ENCODE data around the gene LAMC3.

Gene LAMC3

DNA sequence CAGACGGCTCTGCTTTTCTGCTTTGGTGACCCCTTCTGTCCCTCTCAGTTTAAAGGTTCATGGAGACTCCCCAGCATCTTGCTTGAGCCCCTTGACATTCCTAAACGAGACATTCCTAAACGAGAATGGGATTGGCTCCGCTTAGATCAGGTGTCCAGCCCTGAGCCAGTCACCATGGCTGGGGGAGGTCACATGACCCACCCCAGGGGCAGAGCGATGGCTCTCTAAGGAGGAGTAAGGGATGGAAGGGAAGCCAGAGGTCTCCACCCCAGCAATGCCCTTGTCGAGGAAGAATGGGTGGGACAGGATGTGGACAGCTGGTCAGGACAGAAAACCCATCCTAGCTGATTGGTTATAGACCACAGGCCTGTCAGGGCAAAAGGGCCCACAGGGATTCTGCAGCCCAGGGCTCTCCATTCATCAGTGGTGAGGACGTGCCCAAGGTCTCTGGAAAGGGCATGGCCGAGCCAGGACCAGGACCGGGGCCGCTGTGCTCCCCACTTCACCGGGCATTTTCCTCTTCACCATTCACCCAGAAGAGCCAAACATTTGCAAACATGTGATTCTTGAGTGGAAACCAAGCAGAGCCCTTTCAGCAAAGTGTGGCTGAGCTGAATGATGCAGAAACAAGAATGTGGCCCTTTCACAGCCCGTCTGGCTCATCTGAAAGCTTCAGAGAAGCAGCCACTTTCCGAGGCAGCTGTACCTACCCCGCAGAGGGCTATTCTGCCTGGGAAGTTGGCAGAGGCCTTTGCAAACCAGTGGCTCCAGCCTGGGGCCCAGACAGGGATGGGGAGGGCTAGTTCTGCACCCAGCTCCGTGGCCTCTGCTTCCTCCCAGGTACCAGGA is 67.6 kb downstream of the LAMC3 start:
- no peak for DNase-seq (ENCODE audit: low read depth)
- TF ChIP-seq, protein P1, sequence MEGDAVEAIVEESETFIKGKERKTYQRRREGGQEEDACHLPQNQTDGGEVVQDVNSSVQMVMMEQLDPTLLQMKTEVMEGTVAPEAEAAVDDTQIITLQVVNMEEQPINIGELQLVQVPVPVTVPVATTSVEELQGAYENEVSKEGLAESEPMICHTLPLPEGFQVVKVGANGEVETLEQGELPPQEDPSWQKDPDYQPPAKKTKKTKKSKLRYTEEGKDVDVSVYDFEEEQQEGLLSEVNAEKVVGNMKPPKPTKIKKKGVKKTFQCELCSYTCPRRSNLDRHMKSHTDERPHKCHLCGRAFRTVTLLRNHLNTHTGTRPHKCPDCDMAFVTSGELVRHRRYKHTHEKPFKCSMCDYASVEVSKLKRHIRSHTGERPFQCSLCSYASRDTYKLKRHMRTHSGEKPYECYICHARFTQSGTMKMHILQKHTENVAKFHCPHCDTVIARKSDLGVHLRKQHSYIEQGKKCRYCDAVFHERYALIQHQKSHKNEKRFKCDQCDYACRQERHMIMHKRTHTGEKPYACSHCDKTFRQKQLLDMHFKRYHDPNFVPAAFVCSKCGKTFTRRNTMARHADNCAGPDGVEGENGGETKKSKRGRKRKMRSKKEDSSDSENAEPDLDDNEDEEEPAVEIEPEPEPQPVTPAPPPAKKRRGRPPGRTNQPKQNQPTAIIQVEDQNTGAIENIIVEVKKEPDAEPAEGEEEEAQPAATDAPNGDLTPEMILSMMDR (IDR thresholded peaks at IDR 0.05; ENCODE audit: low read depth, low read length, missing control alignments), result no peak

DNA sequence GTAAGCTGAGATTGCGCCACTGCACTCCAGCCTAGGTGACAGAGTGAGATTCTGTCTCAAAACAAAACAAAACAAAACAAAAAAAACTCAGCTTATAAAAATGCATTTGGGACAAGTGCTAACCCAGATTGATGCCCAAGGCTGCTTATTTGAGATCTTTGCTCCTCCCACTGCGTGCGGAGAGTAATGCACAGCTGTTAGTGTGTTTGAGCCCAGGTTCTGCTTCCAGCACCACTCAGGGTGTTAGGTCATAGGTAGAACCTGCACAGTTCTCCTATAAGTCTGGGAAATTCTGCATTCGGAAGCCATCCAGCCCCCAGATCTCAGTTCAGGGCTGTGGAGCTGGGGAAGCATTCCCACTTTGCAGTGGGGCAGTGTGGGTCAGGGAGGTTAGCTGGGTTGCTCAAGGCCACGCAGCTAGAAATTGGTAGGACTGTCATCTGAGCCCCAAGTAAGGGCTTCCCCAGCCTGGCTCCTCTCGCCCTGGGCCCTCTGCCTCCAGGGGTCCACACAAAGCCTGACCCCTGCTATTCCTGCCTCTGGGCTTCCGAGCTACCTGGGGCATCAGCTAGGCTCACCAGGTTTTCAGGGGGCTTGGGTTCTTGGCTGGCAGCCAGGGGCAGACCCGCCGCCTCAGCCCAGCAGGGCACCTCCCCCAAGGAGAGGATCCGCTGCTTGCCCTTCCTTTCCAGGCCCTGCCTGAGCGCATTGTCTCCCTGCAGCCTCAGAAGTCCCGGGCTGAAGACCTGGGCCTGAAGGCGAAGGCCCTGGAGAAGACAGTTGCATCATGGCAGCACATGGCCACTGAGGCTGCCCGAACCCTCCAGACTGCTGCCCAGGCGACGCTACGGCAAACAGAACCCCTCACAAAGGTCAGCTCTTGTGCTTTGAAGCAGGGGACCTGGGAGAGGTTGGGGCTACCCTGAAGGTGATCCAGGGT is 69.7 kb downstream of the LAMC3 start:
- no peak overlapping the region for H3K4me3 ChIP-seq (ENCODE audit: low read depth, low read length)
- TF ChIP-seq, protein P1 (IDR thresholded peaks at IDR 0.05; ENCODE audit: low read depth, low read length, missing control alignments), result no peak
- no peak for DNase-seq (ENCODE audit: low read depth)

More for the DNA sequence above, 67.6 kb downstream of the LAMC3 start:
- no peak overlapping the region for H3K4me3 ChIP-seq (ENCODE audit: low read depth, low read length)

DNA sequence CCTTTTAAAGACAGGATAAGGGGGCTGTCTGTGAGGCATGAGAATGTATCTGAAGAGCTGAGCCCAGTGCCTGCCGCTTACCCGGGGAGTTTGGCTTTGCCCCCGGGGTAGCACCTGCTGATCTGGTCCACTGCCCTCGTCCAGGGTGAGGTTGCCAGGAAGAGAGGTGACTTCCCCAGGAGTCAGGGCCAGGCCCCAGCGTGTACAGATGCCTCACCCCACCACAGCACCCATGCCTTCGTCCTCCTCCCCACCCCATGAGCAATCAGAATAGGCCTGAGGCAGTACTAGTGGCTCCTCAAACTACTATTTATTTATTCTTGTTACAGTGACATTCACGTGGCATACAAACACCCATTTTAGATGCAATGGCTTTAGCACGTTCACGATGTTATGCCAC is 71.6 kb downstream of the LAMC3 start:
- no peak overlapping the region for H3K4me3 ChIP-seq (ENCODE audit: low read depth, low read length)
- TF ChIP-seq, protein P1 (IDR thresholded peaks at IDR 0.05; ENCODE audit: low read depth, low read length, missing control alignments), result no peak
- DNase-seq (ENCODE audit: low read depth), result no peak

DNA sequence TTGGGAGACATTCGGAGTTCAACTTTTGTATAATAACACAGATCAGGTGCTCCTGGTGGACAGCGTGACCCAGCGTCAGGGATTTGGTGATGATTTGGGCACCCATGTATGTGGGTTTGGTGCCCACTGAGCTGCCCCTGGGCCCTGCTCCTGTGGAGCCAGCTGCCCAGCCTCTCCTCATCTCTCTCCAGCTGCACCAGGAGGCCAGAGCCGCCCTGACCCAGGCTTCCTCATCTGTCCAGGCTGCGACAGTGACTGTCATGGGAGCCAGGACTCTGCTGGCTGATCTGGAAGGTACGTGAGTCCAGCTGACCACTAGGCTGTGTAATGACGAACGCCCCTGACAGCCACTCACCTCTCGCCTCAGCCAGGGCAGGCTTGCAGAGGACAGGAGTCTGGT is 72.9 kb downstream of the LAMC3 start:
- no peak for DNase-seq (ENCODE audit: low read depth)
- TF ChIP-seq, protein P1 (IDR thresholded peaks at IDR 0.05; ENCODE audit: low read depth, low read length, missing control alignments), result no peak
- H3K4me3 ChIP-seq (ENCODE audit: low read depth, low read length), result no peak overlapping the region

DNA sequence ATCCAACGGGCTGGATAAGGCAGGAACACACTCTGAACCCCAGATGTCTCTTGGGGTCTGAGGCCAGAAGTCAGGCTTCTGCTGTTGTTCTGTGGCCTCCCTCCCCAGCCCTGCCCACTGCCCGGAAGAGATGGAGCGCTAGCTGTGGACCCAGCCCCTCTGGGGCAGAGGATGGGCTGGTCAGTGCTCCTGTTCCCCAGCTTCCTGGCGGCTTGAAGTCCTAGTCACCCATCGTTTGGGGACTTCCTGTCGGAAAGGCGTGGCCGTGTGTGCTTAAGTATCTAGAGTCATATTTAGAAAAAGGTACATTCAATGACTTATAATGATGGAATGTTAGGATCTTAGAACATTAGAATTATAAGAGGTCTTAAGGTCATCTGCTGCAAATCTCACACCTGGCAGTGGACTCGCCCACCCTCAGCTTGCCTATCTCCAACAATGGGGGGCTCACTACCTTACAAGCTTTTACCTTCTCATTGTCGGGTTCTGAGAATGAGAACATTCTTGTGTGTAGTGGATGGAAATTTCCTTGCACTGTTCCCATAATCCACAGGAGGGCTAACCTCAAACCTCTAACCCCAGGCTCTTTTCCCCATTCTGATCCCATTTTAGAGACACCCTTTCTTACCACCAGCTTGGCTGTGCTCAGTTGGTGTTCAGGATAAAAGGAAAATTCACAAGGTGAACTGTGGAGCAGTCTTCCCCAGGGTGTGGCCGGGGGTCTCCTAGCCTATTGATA is 74.0 kb downstream of the LAMC3 start:
- DNase-seq (ENCODE audit: low read depth), result no peak

More for the DNA sequence above, 74.0 kb downstream of the LAMC3 start:
- TF ChIP-seq, protein P1 (IDR thresholded peaks at IDR 0.05; ENCODE audit: low read depth, low read length, missing control alignments), result no peak
- no peak overlapping the region for H3K4me3 ChIP-seq (ENCODE audit: low read depth, low read length)

Measured in GM12864 (cell line).